HG02798 (cell line): ENCODE measurements around the gene TOX2.

ENCODE experiments used
- ATAC-seq: cut with Tn5 transposase; IDR thresholded peaks from one replicate; pipeline ENCODE4 v1.9.1; 2021; ENCODE audit warnings: mild to moderate bottlenecking; ENCODE audit not compliant: unreplicated experiment, poor library complexity

Gene TOX2, protein sequence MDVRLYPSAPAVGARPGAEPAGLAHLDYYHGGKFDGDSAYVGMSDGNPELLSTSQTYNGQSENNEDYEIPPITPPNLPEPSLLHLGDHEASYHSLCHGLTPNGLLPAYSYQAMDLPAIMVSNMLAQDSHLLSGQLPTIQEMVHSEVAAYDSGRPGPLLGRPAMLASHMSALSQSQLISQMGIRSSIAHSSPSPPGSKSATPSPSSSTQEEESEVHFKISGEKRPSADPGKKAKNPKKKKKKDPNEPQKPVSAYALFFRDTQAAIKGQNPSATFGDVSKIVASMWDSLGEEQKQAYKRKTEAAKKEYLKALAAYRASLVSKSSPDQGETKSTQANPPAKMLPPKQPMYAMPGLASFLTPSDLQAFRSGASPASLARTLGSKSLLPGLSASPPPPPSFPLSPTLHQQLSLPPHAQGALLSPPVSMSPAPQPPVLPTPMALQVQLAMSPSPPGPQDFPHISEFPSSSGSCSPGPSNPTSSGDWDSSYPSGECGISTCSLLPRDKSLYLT

DNA sequence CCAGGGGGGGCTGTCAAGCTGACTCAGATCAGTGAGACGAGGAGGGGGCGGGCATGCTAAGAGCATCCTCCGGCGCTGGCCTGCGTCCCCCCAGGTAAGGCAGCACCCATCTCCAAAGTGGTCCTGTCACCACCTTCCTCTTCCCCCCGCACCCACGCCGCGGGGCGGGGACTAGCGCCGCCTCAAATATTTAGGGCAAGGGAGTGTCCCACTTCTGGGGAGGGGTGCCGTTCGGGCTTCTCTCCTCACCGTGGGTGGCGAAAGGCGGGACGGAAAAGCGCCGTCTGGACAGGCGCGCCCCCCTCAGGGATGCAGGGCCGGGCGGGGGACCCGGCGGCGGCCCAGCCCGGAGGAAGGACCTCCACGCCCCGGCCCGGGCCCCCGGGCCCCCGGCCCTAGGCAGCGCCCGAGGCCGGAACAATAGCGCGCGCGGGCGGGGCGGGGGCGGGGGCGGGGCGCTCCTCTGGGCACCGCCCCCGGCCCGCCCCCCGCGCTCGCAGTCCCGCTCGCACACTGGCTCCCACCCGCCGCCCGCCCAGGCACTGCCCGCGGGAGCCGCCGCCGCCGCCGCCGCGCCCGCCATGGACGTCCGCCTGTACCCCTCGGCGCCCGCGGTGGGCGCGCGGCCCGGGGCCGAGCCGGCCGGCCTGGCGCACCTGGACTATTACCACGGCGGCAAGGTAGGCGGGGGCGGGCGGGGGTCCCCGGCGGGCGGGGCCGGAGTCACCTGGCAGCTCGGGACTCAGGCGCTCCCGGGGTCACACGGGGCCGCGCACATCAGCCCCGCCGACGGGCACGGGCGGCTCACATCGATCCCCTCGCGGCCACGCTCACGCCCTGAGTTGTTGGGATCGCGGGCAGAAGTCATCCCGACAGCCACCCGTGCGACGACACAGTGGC lies at the start of gene TOX2:
Gene TOX2, plus strand, starts transcription at position 542 of the 900 bp plus-strand sequence. Its CDS starts 40 bp downstream, at position 582.
- peak; percentile 56 for ATAC-seq

DNA sequence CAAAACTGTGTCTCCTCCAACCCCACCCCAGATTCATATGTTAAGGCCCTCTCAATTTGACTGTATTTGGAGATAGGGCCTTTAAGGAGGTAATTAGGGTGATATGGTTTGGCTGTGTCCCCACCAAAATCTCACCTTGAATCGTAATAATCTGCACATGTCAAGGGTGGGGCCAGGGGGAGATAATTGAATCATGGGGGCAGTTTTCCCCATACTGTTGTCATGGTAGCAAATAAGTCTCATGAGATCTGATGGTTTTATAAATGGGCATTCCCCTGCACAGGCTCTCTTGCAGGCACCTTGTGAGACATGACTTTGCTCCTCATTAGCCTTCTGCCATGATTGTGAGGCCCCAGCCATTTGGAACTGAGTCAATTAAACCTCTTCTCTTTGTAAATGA lies 46.6 kb upstream of the TOX2 start:
- ATAC-seq, result no peak

DNA sequence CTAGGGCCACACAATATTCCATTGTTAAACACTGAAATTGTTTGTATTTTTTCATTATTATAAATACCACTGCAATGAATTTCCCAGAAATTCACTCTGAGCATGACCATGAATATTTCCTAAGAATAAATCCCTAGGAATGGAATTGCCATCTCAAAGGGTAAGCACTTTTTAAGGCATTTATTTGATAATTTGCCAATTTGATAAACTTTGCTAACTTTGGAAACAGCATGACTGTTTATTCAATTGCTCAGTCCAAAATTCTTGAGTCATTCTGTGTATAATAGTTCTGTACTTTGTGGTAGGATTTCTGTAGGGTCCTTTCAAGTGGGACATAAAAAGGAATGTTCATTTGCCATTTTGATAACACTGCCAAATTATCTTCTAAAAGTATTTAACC lies 44.2 kb upstream of the TOX2 start:
- ATAC-seq, result no peak

DNA sequence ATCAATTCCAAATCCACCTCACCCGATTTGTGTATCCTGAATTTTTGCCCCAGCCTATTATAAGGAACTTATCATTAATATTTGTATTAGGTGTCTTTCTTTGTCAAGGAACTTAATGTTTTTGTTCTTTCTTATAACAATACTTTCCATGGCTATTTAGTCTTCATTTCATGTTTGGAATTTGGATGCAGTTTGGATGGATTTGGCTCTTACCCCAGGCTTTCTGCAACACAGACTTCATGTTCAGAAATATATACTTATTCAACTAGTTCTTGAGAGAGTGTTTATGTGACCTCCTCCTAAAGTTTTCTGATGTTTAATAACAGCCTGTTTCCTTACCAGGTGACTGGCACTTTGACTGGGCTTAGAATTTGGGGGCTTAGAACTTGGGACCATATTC lies 35.9 kb upstream of the TOX2 start:
- no peak for ATAC-seq

DNA sequence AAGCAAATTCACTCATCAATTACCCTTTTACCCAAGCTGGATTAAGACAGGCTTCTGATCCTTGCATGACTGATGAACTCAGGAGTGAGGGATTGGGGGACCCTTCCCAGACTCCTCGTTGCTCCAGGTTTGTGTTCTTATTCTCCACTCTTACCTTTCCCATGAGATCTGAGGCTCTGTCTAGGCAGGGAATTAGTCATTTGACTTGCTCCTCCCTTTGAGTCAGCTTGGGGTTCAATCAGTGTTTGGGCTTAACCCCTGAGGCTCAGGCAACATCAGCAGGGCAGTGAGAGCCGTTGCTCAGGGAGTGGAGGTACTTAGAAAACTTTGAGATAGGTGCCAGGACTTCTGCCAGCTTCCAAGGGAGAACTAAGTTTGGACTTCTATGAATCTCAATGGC lies 20.7 kb upstream of the TOX2 start:
- no peak for ATAC-seq

DNA sequence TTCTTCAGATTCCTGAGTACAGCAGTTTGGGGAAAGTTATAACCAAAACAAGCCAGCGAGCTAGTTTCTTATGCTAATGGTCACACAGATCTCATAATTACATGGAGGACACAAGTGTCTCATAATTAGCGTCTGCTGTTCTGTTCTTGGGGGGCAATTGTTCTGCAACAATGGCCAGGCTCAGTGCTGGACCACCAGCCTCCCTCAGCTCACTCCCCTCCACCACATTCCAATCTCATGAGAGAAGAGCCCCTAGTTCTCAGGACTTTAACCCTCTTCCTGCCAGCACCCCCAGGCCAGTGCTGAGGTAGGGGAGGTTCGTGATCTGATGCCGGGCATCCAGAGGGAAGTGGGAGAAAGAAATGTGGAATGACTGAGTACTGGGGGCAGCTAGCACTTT lies 20.2 kb upstream of the TOX2 start:
- ATAC-seq, result no peak

DNA sequence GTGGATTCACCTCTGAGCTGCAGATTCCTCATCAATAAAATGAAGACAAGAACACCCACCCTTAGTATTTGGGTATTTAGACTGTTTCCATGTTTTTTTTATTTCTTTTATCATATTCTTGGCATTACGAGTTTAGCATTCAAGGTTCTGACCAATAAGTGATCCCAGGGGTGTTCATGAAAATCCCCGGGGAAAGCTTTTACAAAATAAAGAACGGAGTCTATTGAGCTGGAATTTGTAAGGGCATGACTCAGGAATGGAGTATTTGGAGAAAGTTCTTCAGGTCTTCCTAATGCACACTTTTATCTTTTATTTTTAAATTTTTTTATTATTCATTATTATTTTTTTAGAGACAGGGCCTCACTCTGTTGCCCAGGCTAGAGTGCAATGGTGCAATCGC lies 19.4 kb upstream of the TOX2 start:
- no peak for ATAC-seq

DNA sequence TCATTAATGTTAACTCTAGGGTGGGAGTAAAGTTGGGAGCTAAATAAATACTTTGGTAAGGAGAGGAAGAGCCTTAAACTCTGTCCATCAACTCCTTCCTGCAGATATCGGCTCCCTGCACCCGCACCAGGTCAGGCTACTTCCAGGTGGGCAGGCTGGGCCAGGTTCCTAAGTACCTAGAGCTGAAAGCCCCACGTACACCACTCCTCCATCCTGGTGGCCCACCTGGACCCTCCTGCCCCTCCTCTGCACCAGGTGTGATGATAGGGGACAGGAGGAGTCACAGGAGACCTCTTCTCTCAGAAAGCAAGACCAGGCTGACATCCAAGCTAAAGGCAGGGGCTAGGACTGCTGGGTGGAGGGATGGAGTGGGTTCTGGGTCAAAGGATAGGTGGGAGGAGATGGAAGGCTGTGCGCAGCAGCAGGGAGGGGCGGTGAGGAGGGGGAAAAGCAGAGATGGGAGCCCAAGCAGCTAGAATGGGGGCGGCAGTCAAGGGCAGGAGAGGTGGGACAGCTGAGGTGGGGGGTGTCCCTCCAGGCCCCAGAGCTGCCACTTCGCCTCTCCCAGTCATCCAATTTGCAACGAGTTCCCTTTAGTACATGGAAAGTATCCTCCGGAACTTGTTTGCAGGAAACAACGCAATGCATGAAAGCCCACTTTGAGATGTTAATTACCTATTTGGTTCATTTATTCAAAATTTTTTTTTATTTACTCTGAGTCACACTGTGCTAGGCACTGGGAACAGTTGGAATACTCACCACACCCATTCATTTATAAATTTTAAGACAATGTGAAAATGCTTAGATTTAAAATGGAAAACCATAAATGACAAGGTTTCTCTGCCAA lies 15.2 kb upstream of the TOX2 start:
- no peak for ATAC-seq

DNA sequence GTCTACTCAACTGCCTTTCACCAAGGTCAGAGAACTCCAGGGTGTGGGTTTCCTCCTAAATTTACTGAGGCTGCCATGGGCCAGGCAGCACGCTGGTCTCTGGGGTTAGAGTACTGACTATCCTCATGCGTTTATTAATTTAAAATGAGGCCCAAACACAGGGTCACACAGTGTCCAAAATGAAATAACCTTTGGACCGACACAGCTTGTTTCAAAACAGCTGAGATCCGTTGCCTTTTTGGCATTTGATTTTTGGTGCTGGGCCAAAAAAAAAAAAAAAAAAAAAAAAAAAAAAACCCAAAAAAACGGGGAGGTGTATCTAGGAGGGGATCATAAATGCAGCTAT lies 14.6 kb upstream of the TOX2 start:
- ATAC-seq, result no peak

DNA sequence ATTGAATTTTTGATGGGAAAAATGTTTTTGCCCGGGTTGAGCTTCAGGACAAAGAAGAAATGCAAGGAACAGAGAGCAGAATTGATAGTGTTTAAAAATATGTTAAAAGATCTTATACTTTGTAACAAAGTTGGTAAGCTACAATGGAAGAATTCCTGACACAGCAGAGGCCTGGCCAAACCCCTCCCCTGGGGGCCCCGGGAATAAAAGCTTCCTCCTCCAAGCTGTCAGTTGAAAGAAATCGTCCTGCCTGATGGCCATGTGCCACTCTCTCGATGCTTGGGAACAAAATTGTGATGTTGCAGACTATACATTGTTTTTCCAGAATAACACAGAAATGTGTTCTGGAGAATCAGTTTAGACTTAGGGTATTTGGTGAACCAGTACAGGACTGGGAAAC lies 14.2 kb upstream of the TOX2 start:
- no peak for ATAC-seq

DNA sequence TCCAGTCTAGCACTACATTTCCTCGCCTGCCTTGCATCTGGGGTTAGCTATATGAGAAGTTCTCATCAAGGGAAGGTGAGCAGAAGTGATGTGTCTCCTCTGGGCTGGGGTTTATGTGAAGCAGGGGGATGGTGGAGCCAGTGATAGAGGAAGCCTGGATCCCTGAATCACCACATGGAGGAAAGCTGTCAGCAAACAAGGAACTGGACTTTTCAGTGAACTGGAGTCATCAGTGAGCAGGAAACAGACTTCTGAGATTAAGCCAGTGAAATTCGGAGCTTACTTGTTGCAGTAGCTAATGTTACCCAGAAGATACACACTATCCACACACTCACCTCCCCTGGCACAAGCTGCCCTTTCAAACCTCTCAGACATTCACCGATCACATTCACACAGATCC lies 13.4 kb upstream of the TOX2 start:
- no peak for ATAC-seq

DNA sequence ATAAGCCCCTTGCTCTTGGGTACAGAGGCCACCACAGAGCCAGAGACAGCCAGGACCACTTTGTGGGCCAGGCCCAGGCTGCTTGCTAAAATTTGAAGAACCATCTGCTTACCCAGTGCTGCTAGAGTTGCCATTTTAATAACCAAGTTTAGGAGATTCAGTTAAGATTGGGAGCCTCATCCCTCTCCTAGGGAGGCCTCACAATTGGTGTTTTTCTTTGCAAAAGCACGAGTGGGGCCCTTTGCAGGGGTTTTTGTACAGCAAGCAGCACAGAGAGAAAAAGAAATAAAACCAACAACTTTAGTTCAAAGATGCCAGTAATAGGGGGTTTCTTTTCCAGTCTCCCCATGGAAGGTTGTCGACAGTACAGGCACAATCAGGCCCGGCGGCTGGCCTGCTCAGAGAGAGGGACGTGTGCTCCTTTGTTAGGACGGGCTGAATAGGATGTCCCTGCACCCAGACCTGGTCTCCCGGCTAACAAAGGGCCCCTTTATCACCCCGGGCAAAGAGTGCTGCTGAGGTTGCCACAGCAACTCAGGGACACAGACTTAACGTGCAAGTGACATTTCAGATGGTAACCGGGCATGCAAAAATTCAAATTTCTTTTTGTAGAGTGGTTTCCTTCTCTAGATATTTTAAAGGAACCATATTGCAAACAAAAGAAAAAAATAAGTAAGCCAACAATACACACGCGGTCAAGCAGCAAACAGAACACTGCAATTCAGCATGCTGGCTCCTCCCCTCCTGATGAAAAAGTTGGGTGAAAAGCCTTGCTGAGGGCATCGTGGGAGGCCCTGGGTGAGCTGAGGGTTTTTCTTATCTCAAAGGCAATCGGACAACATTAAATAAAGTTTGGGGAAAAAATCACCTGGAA lies 10.5 kb upstream of the TOX2 start:
- no peak for ATAC-seq

DNA sequence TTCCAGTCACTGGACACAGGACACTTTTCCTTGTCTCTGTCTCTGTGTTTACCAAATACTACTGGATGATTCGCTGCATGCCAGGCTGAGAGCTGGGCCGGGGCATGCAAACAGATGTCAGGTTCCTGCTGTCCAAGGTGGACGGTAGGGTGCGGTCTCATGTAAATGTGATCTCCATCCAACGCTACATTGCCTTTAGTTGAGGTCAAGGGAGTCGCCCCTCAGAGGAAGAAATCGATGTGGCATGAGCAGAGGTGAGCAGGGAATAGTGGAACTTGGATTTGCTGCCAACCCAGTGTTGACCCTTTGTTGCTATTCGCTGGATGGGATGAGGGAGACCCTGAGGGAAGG lies 9.8 kb upstream of the TOX2 start:
- ATAC-seq, result no peak

DNA sequence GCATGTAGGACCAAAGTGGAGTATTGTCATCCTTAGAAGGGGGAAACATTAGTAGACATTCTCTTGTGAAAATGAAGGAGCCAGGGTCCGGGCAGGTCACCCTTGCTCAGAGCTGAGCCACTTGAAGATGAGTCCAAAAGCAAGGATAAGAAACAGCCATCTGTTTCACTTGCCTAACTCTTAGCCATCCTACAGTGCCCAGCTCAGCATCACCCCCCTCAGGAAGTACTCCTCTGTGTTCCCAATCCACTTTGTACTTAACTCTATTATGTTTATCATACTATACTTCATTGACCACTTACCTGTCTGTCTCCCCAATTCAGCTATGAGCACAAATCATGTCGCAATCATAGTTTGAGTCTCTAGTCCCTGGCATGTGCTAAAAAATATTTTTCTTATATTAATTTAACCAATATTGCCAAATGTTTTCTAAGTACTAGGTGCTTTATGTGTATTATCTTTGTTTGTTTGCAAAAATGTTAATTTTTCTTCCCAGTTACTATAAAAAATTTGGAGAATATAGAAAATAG lies 8.1 kb upstream of the TOX2 start:
- ATAC-seq, result no peak

DNA sequence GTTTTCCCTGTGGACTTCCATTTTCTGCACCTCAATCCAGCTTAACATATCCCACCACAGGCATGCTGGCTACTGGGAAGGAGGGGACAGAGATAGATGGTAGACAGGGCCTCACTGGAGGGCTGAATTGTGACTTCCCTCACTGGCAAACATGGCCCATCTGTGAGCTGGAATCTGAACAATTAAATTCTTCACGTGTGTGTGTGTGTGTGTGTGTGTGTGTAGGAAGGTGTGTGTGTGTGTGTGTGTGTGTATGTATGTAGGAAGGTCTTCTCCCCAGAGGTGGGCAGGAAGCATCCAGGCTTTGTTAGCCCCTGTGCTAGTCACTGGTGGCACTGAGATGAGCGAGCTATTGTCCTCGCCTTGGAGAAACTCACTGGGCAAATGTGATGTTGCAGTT lies 5.4 kb upstream of the TOX2 start:
- ATAC-seq, result no peak

DNA sequence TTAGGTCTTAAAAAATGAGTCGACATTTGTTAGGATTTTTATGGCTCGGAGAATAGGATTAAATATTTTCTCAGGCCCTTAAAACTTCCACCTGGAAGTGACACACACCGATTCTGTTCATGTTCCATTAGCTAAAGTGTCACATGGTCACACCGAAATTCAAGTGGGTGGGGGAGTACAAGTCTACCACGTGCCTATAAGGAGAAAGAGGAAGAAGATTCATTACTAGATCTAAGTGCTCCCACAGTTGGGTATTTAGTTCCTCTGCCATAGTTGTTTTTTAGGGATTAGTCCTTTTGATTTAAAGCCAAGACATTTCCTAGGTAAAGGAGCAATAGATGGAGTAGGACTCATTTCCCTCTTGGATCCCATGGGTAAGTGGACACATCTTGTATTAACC lies 4.9 kb upstream of the TOX2 start:
- ATAC-seq, result no peak

DNA sequence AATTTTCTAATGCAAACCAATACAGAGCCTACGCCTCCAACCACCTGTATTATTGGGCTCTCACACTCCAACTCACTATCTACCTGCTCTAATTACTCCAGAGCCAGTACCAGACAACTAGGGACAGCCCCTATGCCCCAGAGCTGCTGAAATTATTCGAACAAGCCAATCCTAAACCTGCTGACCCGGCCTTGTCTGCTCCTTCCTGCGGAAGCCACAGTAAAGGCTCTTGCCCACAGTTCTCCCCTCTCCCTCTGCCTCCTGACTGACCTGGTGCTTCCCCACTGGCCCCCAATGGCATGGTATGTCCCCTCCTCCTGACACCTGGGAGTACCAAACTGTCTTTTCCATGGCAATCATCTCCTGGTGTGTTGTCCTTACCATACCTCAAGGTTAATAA lies 4.1 kb upstream of the TOX2 start:
- no peak for ATAC-seq

DNA sequence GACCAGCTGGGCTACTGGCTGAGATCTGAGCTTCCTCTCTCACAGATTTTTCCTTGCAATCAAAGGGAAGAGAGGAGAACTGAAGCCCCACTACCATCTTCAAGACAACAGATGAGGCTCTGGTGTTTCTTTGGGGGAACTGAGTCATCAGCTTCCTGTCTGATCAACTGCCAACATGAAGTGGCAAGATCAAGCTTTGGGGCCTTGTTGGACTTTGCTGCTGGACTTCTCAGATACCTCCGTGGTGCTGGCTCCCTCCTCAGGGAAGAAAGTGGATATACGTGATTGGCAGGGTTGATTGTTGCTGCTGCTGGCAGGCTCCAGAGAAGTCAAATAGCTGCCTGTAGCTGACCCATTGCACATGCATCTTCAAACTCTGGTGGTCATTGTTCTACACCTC lies 3.6 kb upstream of the TOX2 start:
- ATAC-seq, result no peak

DNA sequence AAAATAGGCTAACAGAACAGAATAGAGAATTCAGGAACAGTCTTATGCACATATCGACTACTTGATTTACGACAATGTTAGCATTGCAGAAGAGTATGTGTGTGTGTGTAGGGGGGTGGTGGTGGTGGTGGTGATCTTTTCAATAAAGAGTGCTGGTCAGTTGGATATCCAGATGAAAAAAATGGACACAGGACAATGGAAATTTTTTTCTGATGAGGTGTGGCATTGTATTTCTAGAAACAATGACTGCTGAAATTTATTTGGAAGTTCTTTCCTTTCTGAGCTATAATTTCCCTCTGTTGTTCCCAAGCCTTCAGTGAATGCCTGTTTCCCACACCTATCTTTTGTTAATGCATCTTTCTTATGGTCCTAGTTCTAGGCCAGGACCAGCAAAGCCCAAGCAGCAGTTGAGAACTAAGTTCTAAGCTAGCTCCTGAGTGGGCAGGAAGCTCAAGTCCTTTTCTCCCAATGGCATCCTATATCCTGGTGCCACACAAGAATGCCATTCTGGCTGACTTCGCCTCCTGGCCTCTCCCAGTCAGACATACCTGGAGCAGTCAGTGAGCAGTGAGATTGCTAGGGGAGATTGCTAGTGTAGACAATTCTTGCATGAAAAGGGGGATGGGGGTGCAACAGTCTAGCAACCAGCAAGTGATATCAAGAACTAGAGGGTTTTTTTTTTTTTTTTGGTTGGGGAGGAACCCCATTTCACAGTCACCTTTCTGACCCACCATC lies 1.2 kb upstream of the TOX2 start:
- ATAC-seq, result no peak
